Activated T-helper 2 cell treated with anti-CD3 and anti-CD28 coated beads, Interferon-gamma antibody, Interleukin-2, Interleukin-4, amounts not matched to agents 10 μg/mL and 5 μg/mL and 100 μg/mL, durations not matched to agents 14 hours and 24 hours and 36 hours (primary cell): ENCODE measurements around the gene USP2. TPM values are rescaled to one million over a fixed set of nuclear protein-coding genes. Genes with fewer than 3 reads are reported as not detected.

Source experiments
- DNase-seq: peaks from one replicate; pipeline ENCODE4 v3.0.0; 2021; ENCODE audit warnings: low spot score
- H3K27ac Mint-ChIP-seq: one replicate; pipeline ENCODE4 v1.8.0; 2021; ENCODE audit warnings: mixed read lengths
- H3K27me3 Mint-ChIP-seq: one replicate; pipeline ENCODE4 v1.8.0; 2021; ENCODE audit warnings: low read depth, mixed read lengths
- H3K36me3 Mint-ChIP-seq: one replicate; pipeline ENCODE4 v1.8.0; 2021; ENCODE audit warnings: low read depth, mixed read lengths
- H3K4me1 Mint-ChIP-seq: one replicate; pipeline ENCODE4 v1.8.0; 2021; ENCODE audit warnings: low read depth, mixed read lengths
- H3K4me3 Mint-ChIP-seq: one replicate; pipeline ENCODE4 v1.8.0; 2021; ENCODE audit warnings: low read depth, mild to moderate bottlenecking, moderate library complexity, mixed read lengths
- H3K9me3 Mint-ChIP-seq: one replicate; pipeline ENCODE4 v1.8.0; 2021; ENCODE audit warnings: mixed read lengths
- intact Hi-C: fragments of 100-400 bp; cut with micrococcal nuclease; formaldehyde crosslinking; loops from one replicate; pipeline ENCODE4 v1.15.1; 2023
- total RNA-seq: library from RNA; stranded (reverse); gene quantifications from 2 replicates; pipeline ENCODE4 v1.2.3, GENCODE V29; 2022

USP2 gene
- total RNA-seq, 1 donor from 2014 or later: 1.0 TPM

DNA sequence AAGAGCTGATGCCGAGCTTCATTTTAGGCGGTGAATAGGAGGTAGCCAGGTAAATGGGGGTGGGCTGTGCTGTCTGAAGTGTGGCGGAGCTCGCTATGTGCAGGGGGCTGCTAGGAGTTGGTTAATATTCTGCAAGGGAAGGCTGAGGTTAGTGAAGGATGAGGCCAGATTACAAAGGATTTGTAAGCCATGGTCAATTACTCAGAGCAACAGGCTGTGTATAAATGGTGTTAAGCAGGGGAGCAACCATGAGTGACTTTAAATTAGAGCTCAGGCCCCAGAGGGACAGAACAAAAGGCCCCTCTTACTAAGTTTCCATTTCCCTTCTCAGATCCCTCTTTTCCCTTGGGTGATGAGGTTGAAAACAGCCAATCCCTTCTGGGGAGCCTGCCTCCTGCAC lies 57.3 kb downstream of the USP2 start:
- H3K27me3 Mint-ChIP-seq: peaks cover 2% of the 10 kb centered on the region
- no peak overlapping the region for H3K4me3 Mint-ChIP-seq
- H3K36me3 Mint-ChIP-seq: no peaks in the 10 kb centered on the region
- intact Hi-C loops: loop anchor here (5.0 kb wide), 1 partner anchor 117 kb away; the partner anchor contains the start of gene CBL
- no peak for DNase-seq
- H3K9me3 Mint-ChIP-seq: no peaks in the 10 kb centered on the region
- H3K27ac Mint-ChIP-seq: no peak overlapping the region
- H3K4me1 Mint-ChIP-seq: peaks cover 15% of the 10 kb centered on the region

DNA sequence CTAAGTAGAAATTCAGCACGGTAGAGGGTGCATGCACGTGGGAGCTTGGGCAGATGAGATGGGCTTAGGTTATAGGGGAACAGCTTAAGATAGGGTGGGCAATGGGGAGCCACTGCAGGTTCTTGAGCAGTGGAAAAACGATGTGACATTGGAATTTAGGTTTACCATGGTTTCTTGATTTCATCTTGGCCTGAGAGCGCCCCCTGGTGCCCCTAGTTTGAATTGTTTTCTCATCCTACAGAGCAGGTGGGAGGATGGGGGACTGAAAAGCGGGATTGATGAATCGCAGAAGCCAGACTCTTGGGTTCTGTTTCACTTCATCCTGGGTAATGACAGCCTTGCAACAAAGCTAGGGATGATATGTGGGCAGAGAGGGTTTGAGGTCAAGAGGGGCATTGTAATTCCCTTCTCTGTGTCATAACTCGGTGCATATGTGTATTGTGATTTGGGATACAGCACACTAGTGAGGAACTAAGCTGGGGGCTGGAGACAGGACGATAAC lies 57.9 kb downstream of the USP2 start:
- peak; percentile 65 for DNase-seq

DNA sequence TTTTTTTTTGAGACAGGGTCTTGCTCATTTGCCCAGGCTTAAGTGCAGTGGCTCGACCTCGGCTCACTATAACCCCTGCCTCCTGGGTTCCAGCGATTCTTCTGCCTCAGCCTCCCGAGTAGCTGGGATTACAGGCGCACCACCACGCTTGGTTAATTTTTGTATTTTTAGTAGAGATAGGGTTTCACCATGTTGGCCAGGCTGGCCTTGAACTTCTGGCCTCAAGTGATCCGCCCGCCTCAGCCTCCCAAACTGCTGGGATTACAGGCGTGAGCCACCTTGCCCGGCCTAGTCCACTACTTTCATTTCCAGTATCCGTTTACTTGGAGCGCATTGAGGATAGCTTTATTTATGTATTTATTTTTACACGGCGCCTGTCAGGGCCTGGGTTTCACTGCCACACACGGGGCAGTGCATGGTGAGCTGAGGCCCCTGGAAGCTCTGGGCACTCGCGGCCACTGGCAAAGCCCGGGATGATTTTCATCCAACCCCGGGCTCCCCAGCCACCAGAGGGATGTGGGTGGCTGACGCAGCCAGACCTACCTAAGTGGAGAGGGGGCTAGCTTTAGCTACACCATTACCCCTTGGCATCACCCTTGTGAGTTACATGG lies 58.5 kb downstream of the USP2 start:
- H3K4me3 Mint-ChIP-seq: no peak overlapping the region

More for the DNA sequence above, 57.9 kb downstream of the USP2 start:
- Mint-ChIP-seq H3K4me1 (peaks cover 16% of the 10 kb centered on the region), H3K27me3 (peaks cover 6% of the 10 kb centered on the region), H3K4me3 (no peak overlapping the region), H3K27ac (no peak overlapping the region), H3K9me3 (no peaks in the 10 kb centered on the region), H3K36me3 (no peaks in the 10 kb centered on the region)
- intact Hi-C loops: loop anchor here (5.0 kb wide), 1 partner anchor 116 kb away; the partner anchor contains the start of gene CBL

DNA sequence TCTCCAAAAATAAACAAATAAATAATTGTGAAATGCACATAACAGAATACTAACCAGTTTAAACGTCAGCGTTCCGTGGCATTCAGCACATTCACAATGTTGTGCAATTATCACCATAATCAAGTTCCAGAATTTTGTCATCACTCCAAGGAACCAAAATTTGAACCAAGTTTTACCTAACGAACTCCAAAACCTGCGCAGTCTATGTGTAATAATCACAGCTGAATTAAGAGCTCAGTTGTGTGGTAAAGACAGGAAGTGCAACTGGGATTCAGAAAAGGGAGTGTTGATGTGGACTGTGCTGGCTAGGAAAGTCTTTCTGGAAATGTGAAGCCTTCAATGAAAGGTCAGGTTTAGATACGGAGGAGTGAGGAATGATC lies 59.1 kb downstream of the USP2 start:
- Mint-ChIP-seq H3K27me3 (peaks cover 12% of the 10 kb centered on the region), H3K4me3 (no peak overlapping the region), H3K36me3 (no peaks in the 10 kb centered on the region), H3K4me1 (peaks cover 16% of the 10 kb centered on the region), H3K27ac (no peak overlapping the region), H3K9me3 (no peaks in the 10 kb centered on the region)
- intact Hi-C loops: loop anchor here (5.0 kb wide), 1 partner anchor 115 kb away; the partner anchor contains the start of gene CBL
- DNase-seq: no peak

More for the DNA sequence above, 58.5 kb downstream of the USP2 start:
- intact Hi-C loops: loop anchor here (5.0 kb wide), 1 partner anchor 116 kb away; the partner anchor contains the start of gene CBL
- Mint-ChIP-seq H3K9me3 (no peaks in the 10 kb centered on the region), H3K4me1 (peaks cover 16% of the 10 kb centered on the region), H3K36me3 (no peaks in the 10 kb centered on the region), H3K27ac (no peak overlapping the region), H3K27me3 (peaks cover 7% of the 10 kb centered on the region)
- DNase-seq: no peak

DNA sequence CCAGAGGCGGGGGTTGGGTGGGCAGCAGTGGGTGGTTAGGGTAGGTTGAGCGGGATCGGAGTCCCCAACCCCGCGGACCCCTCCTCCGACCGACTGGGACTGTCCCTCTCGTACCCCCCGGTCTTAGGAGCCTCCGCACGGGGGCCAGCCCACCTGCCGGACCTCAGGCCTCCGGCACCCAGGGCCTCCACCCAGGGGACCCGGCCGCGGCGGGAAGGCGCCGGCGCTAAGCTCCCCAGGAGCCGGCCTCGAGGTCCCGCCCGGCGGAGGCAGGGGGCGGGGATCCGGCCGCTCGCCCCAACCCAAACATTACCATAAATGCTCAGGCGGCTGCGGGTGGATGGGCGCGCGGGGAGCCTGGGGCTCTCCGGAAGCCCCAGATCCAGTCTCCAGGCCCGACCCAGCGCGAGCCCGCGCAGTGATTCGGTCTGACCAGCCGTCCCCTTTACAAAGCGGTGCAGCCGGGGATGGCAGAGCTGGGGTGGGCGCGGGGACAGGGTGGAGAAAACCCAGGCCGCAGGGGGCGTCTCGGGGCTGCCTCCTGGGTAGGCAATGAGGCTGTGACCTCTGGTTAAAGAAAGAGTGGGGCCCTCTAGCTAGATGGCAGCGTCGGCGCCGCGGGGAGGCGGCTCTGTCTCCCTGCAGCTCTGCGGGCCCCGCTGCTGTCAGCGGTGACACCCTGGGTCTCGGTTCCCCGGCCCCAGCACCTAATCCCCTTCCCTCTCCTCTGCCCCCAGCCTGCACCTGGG lies 60.5 kb downstream of the USP2 start:
- intact Hi-C loops: loop anchor here (2.0 to 5.0 kb wide), 2 partner anchors 14 to 114 kb away; partner anchors contain the start of genes CBL and RNF26
- no peaks in the 10 kb centered on the region for H3K9me3 Mint-ChIP-seq
- peak; percentile 63 for DNase-seq
- H3K27ac Mint-ChIP-seq: peak overlapping the region; percentile 83
- H3K4me1 Mint-ChIP-seq: peaks cover 16% of the 10 kb centered on the region
- no peaks in the 10 kb centered on the region for H3K36me3 Mint-ChIP-seq
- peak overlapping the region; percentile 79 for H3K4me3 Mint-ChIP-seq
- H3K27me3 Mint-ChIP-seq: peaks cover 12% of the 10 kb centered on the region

DNA sequence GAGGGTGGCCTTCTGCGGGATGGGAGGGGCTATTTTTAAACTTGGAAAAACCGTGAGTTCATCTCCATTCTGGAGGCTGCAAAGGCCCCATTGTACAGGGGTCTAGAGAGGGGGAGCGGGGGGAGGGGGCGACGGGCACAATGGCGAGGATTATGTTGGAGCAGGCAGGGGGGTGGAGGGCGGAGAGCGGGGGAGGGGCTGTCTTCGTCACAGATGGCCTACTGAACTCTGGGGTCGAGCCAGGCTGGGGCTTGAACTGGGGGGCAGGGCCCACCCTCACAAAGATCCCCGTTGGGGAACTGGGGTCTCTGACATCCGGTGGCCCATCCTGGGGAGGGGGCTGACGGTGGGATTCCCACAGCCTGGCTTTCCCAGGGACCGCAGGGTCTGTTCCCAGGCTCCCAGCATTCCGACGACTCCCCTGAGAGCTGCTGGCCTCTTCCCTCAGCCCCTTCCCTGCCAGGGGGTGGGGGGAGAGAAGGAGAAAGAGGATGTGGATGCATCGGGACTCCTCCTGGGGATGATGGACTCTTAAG lies 61.2 kb downstream of the USP2 start:
- intact Hi-C loops: loop anchor here (2.0 to 5.0 kb wide), 2 partner anchors 14 to 113 kb away; partner anchors contain the start of genes CBL and RNF26
- Mint-ChIP-seq H3K4me3 (no peak overlapping the region), H3K27me3 (peaks cover 17% of the 10 kb centered on the region), H3K9me3 (no peaks in the 10 kb centered on the region), H3K27ac (no peak overlapping the region), H3K4me1 (peaks cover 16% of the 10 kb centered on the region), H3K36me3 (no peaks in the 10 kb centered on the region)
- no peak for DNase-seq

DNA sequence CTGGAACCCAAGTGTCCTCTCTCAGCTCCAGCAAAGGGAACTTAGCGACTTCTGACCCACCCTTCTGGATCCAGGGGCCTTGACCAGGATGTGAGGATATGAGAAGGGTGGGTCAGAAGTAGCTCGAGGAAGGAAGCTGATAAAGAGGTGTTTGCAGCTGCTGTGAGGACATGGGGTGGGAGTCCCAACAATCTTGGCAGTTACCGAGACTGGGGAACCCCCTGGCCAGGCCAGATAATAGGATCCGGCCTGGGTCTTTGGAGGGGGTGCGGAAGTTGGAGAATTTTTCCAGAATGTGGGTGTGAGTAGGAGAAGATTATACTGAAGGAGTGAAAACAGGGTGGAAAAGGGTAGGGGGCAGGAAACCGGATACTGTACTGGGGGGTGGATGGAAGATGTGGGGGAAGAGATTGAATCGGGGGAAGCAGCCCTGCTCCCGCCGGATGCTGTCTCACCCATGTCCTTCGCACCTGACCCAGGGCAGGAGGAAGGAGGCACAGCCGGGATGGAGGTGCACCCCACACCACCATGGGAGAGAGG lies 61.7 kb downstream of the USP2 start:
- Mint-ChIP-seq H3K27ac (peak overlapping the region; percentile 44), H3K36me3 (no peaks in the 10 kb centered on the region), H3K27me3 (peaks cover 19% of the 10 kb centered on the region), H3K9me3 (no peaks in the 10 kb centered on the region), H3K4me3 (peak overlapping the region; percentile 69), H3K4me1 (peaks cover 16% of the 10 kb centered on the region)
- DNase-seq: no peak
- intact Hi-C loops: loop anchor here (2.0 to 5.0 kb wide), 2 partner anchors 15 to 112 kb away; partner anchors contain the start of genes CBL and RNF26

DNA sequence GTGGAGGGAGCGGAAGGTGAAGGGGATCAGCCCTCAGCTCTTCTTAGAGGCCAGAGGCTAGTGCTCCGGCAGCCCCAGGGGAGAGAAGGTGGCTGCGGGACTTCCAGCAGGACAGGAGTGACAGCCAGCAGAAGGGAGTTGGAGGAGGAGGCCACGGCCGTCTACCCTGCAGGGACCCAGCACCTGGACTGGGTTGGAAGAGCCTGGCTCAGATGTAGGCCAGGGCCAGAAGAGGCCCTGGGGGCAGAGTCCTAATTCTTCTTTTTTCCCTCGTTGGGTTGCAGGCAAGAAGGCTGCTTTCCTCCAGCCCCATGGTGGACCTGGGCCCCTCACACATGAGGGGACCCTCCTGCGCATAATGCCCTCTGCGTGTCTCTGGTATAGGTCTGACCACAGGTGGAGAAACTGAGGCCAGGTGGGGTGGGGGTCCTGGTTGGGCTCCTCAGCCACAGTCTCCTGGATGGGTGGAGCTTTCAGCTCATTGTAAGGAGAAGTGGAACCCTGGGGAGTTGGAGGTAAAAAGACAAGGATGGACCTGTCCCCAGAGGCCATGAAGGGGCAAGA lies 62.3 kb downstream of the USP2 start:
- H3K9me3 Mint-ChIP-seq: no peaks in the 10 kb centered on the region
- H3K36me3 Mint-ChIP-seq: no peaks in the 10 kb centered on the region
- intact Hi-C loops: no loop called here
- peak overlapping the region; percentile 82 for H3K27ac Mint-ChIP-seq
- DNase-seq: no peak
- H3K27me3 Mint-ChIP-seq: peaks cover 23% of the 10 kb centered on the region
- H3K4me1 Mint-ChIP-seq: peaks cover 16% of the 10 kb centered on the region
- H3K4me3 Mint-ChIP-seq: peak overlapping the region; percentile 48

DNA sequence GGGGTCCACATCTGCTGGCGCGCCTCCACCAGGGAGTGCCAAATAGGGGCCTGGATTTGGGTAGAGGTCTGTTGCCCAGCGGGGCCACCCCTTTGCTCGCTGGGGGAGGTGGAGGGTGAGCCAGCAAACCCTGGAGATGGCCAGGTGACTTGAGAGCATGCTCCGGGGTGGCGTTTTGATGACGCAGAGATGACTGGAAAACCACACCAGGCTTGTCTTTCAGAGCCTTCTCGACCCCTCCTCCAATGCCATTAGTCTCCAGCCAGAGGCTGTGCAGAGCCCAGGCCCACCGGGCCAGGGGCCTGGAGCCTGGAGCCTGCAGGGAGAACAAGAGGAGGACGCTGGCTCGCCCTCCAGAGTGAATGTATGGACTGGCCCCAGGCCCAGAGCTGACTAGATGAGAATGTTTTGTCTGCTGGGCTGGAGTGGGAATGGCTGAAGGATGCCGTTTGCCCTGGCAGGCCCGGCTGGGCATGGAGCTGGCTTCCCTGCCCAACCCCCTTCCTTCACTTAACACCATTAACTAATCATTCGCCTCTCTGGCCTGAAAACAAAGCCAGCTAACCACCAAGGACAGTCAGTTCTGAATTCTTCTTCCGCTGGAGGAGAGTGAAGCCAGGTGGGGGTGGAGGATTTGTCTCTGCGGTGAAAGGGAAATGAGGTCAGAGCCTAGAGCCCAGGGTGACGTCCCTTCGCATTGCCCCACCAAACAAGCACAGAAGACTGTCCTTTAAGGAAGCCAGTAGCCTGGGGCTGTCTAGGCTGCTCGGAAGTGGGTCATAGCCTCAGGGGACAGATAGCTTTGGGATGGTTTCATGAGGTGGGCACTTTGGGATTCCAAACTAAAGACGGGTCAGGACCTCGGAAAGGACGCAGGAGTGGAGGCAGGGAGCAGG lies 63.0 kb downstream of the USP2 start:
- no peaks in the 10 kb centered on the region for H3K36me3 Mint-ChIP-seq
- intact Hi-C loops: no loop called here
- peaks cover 25% of the 10 kb centered on the region for H3K27me3 Mint-ChIP-seq
- peak overlapping the region; percentile 82 for H3K27ac Mint-ChIP-seq
- H3K4me1 Mint-ChIP-seq: peaks cover 13% of the 10 kb centered on the region
- no peaks in the 10 kb centered on the region for H3K9me3 Mint-ChIP-seq
- H3K4me3 Mint-ChIP-seq: peak overlapping the region; percentile 48
- no peak for DNase-seq

DNA sequence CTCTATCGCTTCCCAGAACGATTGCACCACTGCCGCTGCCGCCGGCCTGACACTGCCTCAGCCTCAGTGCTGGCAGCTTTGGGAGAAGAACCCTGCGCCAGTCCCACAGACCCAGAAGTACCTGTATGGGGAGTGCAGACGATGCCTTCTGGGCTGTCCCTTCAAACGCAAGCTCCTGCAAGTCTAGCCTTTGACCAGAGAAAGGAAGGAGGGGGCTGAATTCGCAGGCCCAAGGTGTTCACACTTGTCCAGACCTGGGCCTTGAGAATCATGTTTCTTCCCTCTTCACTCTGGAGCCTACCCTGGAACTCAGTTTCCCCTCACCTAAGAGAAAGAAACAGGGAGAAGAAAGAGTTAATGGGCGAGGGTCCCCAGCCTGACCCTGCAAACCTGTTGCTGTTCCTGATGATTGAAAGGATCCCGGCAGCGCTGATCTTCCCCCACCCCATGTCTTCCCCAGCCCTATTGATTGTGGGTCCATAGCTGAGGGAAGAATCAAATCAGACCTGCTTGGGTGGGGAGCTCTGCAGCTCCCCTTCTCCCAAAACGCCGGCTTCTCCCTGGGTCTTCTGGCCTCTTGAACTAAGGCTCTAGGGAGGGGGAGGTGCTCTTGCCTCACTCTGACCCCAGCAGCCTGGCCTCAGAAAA lies 63.8 kb downstream of the USP2 start:
- Mint-ChIP-seq H3K27ac (no peak overlapping the region), H3K9me3 (no peaks in the 10 kb centered on the region), H3K4me1 (peaks cover 12% of the 10 kb centered on the region), H3K36me3 (no peaks in the 10 kb centered on the region), H3K27me3 (peaks cover 25% of the 10 kb centered on the region), H3K4me3 (peak overlapping the region; percentile 13)
- intact Hi-C loops: no loop called here
- DNase-seq: no peak
